WERI-Rb-1 (cell line): ENCODE measurements around the gene CFL2.
A peak's percentile ranks its signal among the peaks of the same experiment; 100 is the strongest.

Experiments
- DNase-seq: peaks from one replicate; pipeline ENCODE4 v3.0.0-alpha.2; 2020
- H3K27ac ChIP-seq: fragments of 250-450 bp; sonication (Bioruptor Pico); 2 replicates; pipeline ENCODE4 v1.5.1; 2020; ENCODE audit warnings: mild to moderate bottlenecking, moderate library complexity
- H3K27me3 ChIP-seq: fragments of 250-450 bp; sonication (Bioruptor Pico); 2 replicates; pipeline ENCODE4 v1.5.1; 2021; ENCODE audit warnings: mild to moderate bottlenecking, low read depth, moderate library complexity; ENCODE audit not compliant: insufficient read depth, severe bottlenecking
- H3K36me3 ChIP-seq: fragments of 250-450 bp; sonication (Bioruptor Pico); 2 replicates; pipeline ENCODE4 v1.5.1; 2020; ENCODE audit warnings: mild to moderate bottlenecking, moderate library complexity
- H3K4me3 ChIP-seq: 2 replicates; pipeline ENCODE4 v1.5.1; 2011; ENCODE audit warnings: low read depth, mild to moderate bottlenecking, control low read depth, low read length
- H3K9me3 ChIP-seq: fragments of 250-450 bp; sonication (Bioruptor Pico); 2 replicates; pipeline ENCODE4 v1.5.1; 2021; ENCODE audit warnings: mild to moderate bottlenecking, moderate library complexity; ENCODE audit not compliant: severe bottlenecking
- TF ChIP-seq, protein P1 (sequence below): IDR thresholded peaks from 2 replicates; pipeline ENCODE4 v1.5.1; 2011; ENCODE audit warnings: low read depth, mild to moderate bottlenecking, control low read depth, inconsistent platforms, low read length

The CFL2 gene

GRCh38 chr14:34692898-34693227 is 21.5 kb downstream of the CFL2 start:
- TF ChIP-seq, protein P1, sequence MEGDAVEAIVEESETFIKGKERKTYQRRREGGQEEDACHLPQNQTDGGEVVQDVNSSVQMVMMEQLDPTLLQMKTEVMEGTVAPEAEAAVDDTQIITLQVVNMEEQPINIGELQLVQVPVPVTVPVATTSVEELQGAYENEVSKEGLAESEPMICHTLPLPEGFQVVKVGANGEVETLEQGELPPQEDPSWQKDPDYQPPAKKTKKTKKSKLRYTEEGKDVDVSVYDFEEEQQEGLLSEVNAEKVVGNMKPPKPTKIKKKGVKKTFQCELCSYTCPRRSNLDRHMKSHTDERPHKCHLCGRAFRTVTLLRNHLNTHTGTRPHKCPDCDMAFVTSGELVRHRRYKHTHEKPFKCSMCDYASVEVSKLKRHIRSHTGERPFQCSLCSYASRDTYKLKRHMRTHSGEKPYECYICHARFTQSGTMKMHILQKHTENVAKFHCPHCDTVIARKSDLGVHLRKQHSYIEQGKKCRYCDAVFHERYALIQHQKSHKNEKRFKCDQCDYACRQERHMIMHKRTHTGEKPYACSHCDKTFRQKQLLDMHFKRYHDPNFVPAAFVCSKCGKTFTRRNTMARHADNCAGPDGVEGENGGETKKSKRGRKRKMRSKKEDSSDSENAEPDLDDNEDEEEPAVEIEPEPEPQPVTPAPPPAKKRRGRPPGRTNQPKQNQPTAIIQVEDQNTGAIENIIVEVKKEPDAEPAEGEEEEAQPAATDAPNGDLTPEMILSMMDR = no peak
- Histone ChIP-seq H3K27ac (no peak overlapping the region), H3K36me3 (no peaks in the 10 kb centered on the region), H3K27me3 (no peaks in the 10 kb centered on the region), H3K9me3 (no peaks in the 10 kb centered on the region), H3K4me3 (no peak overlapping the region)
- no peak for DNase-seq

DNA sequence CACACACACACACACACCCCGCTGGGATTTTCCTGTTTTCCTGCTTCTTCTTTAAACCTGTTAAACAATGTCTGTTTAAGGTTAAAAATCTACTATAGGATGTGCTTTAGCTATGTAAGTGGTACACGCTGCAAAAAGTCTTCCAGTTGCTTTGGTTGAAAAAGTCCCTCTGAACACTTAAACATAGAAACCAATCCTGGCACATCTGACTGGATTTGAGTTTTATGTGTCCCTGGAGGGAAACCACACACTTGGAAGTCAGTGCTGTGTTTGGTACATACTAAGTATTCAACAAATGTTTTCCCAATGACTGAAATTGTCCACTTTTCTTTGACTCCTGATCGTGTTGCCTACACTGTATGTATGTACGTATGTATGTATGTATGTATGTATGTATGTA is 22.0 kb downstream of the CFL2 start:
- H3K9me3 ChIP-seq = no peaks in the 10 kb centered on the region
- no peak overlapping the region for H3K27ac ChIP-seq
- no peaks in the 10 kb centered on the region for H3K36me3 ChIP-seq
- DNase-seq = no peak
- no peaks in the 10 kb centered on the region for H3K27me3 ChIP-seq
- no peak overlapping the region for H3K4me3 ChIP-seq
- TF ChIP-seq, protein P1 = no peak

- no peak overlapping the region for H3K27ac ChIP-seq
- TF ChIP-seq, protein P1 = no peak
These were observed 23.2 kb downstream of the CFL2 start for GRCh38 chr14:34691206-34691605.

GRCh38 chr14:34688470-34689206 is 25.8 kb downstream of the CFL2 start:
- Histone ChIP-seq H3K27ac (no peak overlapping the region), H3K36me3 (no peaks in the 10 kb centered on the region), H3K27me3 (no peaks in the 10 kb centered on the region), H3K9me3 (no peaks in the 10 kb centered on the region), H3K4me3 (no peak overlapping the region)
- no peak for DNase-seq
- TF ChIP-seq, protein P1 = no peak

More at GRCh38 chr14:34691206-34691605, 23.2 kb downstream of the CFL2 start:
- DNase-seq = no peak
- Histone ChIP-seq H3K4me3 (no peak overlapping the region), H3K36me3 (no peaks in the 10 kb centered on the region), H3K27me3 (no peaks in the 10 kb centered on the region), H3K9me3 (no peaks in the 10 kb centered on the region)

- no peak overlapping the region for H3K27ac ChIP-seq
These were observed 28.5 kb downstream of the CFL2 start for GRCh38 chr14:34685819-34686428.

More at GRCh38 chr14:34685819-34686428, 28.5 kb downstream of the CFL2 start:
- no peak overlapping the region for H3K4me3 ChIP-seq
- H3K36me3 ChIP-seq = no peaks in the 10 kb centered on the region
- H3K27me3 ChIP-seq = no peaks in the 10 kb centered on the region
- H3K9me3 ChIP-seq = no peaks in the 10 kb centered on the region
- TF ChIP-seq, protein P1 = no peak
- DNase-seq = peak; percentile 22
